ENCODE data around the gene TMEM150A.
"Not testable (repeated sequence)": the region's sequence is repeated elsewhere in the genome, so short reads cannot be mapped to it uniquely, and the experiment has no call there.

TMEM150A gene

DNA sequence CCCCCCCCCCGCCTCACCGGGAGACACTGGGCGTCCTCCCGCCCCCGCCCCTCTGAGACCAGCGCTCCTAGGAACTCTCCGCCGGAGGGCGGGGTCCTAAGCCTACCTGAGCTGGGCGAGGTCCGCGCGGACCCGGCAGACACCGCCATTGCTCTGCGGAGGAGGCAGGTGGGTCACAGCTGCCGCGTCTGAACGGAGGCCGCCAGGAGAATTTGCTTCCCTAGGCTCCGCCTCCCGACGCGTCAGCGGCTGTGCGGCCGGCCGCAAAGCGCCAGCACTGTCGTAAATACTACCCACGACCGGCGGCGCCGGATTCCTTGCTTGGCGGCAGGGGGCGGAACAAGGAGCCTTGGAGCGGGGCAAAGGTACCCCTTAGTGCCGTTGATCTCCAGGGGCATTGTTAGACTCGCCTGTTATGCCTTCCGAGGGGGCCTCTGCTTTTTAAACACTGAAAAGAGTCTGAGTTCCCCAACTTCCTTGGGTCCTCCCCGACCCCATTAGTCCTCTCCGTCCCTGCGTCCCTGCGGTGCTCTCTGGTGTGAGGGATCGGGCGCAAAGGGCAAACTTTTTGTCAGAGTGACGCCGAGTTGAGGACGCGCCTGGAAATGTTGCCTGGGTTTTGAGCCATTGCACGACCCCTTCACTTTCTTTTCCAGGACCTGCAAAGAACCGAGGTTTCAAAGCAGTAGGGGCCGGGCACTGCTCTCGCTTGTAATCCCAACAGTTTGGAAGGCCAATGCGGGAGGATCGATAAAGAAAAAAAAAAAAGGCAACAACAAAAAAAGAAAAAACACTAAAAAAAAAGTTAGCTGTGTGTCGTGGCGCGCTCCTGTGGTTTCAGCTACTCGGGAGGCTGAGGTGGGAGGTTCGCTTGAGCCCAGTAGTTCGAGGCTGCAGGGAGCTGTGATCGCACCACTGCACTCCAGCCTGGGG lies 41.0 kb downstream of the TMEM150A start, which contains the start of gene GGCX:
Gene GGCX, minus strand, starts transcription at position 214 of the 933 bp plus-strand sequence. Its CDS starts 65 bp downstream, at position 149.
- peak; percentile 96 for DNase-seq

GRCh38 chr2:85560812-85561279 lies 41.7 kb downstream of the TMEM150A start:
- DNase-seq = no peak

DNA sequence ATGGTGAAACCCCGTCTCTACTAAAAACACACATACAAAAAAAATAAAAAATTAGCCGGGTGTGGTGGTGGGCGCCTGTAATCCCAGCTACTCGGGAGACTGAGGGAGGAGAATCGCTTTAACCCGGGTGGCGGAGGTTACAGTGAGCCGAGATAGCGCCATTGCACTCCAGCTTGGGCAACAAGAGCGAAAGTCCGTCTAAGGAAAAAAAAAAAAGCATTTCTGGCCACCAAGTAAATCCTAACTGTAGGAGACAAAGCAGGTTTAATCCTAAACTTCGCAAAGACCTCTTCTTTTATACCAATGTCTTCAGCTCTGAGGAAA lies 42.1 kb downstream of the TMEM150A start:
- DNase-seq = not testable (repeated sequence)

DNA sequence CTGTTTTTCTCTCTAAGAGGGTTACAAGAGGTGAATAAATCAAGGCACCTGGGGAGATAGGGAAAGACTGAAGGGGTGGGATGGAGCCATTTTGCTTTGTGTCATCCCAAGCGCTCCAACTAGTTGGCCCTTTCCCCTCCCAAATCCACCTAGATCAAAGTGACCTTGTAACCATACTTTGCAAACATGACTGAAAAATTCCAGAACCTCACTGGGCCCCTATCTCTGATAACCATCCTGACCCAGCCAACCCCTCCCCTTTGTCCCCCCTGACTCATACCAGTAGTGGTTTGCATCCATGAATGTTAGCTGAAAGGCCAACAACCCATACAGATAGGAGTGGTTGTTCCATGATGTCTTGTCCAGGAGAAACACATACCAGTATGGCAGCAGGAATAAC lies 44.3 kb downstream of the TMEM150A start:
- no peak for DNase-seq

GRCh38 chr2:85557130-85557529 lies 45.4 kb downstream of the TMEM150A start:
- DNase-seq = no peak

DNA sequence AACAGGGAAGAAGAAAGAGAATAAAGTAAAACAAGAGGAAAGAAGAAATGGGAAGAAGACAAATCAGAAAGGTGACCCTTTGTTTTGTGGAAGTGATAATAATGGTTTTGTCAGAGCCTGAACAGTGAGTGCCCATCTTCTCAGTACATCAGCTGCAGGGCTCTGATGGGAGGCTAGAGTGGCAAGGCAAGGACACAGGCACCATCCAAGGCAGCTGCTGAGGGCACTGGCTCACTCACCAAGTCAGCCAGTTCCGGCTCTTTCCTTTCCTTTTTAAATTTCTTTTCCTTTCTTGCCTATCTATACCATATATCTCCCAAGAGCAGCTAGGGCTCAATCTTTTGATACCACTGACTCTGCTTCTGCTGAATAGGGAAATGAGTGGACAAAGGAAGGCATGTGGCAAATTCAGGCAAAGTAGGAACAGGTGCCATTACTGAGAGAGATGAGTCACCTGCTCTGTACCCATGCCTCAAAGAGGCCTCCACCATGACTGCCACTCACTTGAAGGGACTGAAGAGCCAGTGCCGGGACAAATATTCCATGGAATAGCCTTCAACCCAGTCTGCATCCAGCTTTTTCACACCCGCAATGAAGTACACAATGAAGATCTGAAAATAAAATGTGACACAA lies 47.4 kb downstream of the TMEM150A start:
- no peak for DNase-seq

DNA sequence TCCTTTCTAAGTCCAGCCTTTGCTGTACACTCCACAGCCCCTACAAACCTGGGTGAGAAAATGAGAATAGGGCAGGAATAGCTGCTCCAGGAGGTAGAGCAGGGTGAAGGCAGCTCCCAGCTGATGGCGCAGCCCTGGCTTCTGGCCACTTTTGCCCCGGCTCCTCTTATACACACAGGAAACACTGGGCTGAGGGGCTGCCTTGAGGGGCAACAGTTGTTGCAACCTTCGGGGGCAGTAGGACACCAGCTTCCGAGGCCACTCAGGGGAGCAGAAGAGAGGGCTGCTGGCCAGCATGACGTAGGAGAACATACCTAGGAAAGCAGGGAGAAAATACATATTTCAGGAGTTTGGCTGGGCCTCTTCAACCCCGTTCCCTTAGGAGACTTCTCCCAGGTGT lies 49.3 kb downstream of the TMEM150A start:
- no peak for DNase-seq

DNA sequence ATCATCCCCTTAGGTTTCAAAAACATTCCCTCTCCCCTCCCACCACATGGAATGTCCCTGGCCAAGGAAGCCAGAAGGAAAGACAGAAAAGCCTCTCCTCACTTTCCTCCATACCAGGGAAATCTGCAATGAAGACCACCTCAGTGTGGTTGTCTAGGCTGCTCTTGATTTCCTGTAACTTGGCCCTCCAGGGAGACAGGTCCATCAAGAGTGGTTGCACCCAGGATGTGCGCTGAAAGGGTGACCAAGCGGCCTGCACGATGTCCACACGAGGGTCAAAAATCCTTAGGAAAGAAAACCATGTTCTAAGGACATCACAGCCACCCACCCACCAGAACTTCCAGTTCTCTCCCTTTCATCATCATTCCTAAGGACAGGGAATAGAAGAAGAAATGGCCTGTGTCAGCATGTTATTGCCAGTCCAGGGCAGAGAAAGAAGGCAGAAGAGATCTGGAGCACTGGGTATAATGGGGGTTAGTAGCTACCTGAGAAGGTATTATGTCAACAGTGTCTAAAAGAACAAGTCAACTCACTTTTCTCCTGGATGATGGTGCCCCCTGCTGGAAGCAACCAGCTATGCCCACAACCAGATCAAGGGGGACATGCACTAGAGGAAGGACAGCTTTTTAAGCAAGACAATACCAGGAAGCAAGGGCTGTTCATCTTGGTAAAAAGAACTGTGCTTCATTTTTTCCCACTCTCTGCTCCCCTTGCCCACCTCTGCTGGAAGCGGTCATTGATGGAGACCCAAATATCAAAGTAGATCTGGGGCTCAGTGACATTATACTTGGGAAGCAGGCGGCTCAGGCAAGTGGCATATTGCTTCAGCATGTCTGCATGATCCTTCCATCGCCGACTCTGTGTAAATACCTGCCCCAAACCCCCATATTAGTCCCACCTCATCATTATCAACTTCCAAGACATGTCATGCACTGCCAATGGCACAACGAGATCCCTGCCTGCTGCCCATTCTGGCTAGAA lies 50.5 kb downstream of the TMEM150A start:
- peak; percentile 85 for DNase-seq

GRCh38 chr2:85550486-85550885 lies 52.0 kb downstream of the TMEM150A start:
- DNase-seq = peak; percentile 49

- no peak for DNase-seq
Observed at GRCh38 chr2:85549826-85550225, 52.7 kb downstream of the TMEM150A start.

DNA sequence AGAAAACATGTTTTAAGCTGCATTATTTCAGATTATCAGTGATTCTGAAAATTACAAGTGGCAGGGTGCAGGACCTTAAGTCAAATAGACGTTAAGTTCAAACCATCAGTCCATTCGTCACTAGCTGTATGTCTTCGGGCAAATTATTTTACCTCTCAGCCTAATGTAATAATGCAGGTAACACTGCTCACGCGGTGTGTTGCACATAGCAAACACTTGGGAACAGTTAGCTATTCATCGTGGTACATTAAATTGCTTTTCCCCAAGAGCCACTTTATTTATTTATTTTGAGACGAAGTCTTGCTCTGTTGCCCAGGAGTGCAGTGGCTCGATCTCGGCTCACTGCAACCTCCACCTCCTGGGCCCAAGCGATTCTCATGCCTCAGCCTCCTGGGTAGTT lies 53.4 kb downstream of the TMEM150A start:
- DNase-seq = no peak

GRCh38 chr2:85548608-85548900 lies 53.9 kb downstream of the TMEM150A start:
- DNase-seq = no peak

All from suppressor macrophage treated with lipopolysaccharide for 4 hours (primary cell).